ENCODE measurements around the gene CPM.

DNA sequence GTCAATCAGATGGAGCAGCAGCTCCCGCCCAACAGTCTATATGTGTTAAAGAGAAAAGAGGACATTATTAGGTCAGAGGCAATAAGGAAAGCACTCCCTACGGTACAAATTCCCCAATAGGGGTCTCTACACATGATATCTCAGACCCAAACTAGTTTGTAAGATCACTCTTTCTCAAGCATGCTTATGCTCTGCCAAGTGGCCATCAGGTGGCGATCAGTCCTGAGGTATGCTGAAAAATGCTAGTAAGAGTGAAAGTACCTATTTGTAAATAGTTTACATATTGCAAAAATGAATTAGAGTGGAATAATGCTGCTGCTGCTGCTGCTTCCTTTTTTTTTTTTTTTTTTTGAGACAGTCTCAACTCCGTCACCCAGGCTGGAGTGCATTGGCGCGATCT, 61.0 kb downstream of the CPM start:
- TF ChIP-seq CSDC2 (CRISPR knock-in tag; IDR thresholded peaks at IDR 0.05), result no peak
- TF ChIP-seq GLIS3 (CRISPR knock-in tag; IDR thresholded peaks at IDR 0.05), result no peak
